HL-60/S4 (cell line): ENCODE data around the gene PLAU.
"Not testable (repeated sequence)": the region's sequence is repeated elsewhere in the genome, so short reads cannot be mapped to it uniquely, and the experiment has no call there.

Experiments used
- in situ Hi-C: fragments of 300-500 bp; cut with MboI; formaldehyde crosslinking; loops from 2 replicates; pipeline ENCODE4 v1.14.3; 2022; ENCODE audit warnings: low sequenced_read_pairs

PLAU gene

GRCh38 chr10:73876566-73876965 lies 34.4 kb upstream of the PLAU start:
- in situ Hi-C loops = no loop called here

DNA sequence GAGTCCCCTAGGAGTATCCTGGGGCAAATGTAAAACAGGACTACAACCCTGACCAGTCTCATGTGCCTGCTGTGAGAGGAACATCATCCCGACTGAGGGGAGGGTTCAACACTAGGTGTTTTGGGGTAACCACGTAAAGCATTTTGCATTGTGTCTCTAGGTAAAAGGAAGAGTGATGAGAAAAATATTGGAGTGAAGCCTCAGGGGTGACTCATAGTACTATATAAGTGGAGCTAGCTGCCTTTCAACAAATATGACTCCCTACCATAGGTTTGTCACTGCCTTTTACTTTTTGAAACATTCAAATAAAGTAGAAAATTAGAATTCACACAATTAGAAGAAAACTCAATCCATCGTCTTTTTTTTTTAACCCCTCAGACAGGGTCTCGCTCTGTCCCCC lies 34.0 kb upstream of the PLAU start:
- in situ Hi-C loops = no loop called here

DNA sequence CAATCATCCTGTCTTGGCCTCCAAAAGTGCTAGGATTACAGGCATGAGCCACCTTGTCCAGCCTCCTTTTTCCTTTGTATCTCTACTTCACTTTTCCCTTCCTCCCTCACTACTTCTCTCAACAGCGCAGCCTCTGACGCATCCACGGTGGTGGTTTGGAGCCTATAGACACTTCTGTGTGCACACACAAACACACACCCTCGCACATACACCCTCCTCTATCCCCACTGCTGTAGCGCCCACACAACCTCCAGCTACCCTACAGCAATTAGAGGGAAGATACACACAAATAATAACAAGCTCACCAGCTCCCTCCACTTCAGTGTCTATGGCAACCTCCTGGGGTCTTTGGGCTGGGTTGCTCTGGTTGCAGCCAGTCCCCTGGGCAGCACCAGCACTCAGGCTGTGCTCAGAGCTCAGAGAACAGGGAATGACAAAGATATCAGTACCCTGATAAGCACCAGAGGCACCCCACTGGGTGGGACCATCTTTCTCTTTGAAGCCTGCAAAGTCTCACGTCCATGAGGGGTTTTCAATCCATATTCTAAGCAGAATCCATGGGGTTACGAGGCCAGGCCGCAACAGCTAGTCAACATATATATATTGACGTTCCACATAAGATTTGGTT lies 33.3 kb upstream of the PLAU start:
- in situ Hi-C loops = no loop called here

- in situ Hi-C loops = no loop called here
Measured at GRCh38 chr10:73878365-73878764, 32.6 kb upstream of the PLAU start.

DNA sequence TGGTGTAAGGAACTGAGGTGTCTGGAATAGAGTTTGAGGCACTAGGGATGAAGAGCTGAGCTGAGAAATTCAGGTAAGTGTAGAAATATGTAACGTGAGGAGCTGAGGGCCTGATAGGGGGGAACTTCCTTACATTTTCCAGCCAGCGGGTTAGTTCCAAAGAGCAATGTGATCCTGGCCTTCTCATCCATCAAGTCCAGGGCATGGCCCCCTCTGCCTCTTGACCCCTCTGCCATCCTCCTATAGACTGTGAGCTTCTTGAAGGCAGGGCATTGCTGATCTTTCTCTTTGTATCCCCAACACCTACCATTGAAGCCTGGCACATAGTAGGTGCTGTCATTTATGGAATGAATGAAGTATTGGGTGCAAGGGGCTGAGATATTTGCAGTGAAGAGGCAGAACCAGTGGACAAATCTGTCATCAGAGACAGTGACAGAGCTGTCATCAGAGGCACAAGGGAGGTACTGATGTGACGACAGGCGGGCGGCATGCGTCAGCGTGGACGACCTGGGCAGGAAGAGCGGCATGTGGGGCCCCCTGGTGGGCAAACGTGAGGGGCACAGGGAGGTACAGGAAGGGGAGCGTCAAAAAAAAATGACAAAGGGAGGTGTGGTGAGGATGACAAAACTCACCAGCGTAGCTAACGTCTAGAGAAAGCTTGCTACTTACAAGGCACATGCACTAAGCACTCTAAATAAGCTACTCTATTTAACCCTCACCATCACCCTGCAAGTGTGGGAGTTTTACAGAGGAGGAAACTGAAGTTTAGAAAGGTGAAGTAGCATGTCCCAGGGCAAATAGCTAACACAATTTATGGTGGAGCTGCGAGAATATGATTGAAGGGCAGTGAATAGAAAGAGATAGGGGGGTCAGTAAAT lies 31.4 kb upstream of the PLAU start:
- in situ Hi-C loops = loop anchor here (5.0 to 10.0 kb wide), 2 partner anchors 32 to 205 kb away; no protein-coding TSS in a partner anchor

GRCh38 chr10:73881221-73881919 lies 29.6 kb upstream of the PLAU start:
- in situ Hi-C loops = loop anchor here (5.0 to 10.0 kb wide), 2 partner anchors 34 to 203 kb away; no protein-coding TSS in a partner anchor

- in situ Hi-C loops = loop anchor here (5.0 to 10.0 kb wide), 2 partner anchors 37 to 201 kb away; no protein-coding TSS in a partner anchor
Measured at GRCh38 chr10:73884017-73884416, 26.9 kb upstream of the PLAU start.

GRCh38 chr10:73886085-73886529 lies 24.8 kb upstream of the PLAU start:
- in situ Hi-C loops = loop anchor here (5.0 to 10.0 kb wide), 2 partner anchors 51 to 199 kb away; no protein-coding TSS in a partner anchor

DNA sequence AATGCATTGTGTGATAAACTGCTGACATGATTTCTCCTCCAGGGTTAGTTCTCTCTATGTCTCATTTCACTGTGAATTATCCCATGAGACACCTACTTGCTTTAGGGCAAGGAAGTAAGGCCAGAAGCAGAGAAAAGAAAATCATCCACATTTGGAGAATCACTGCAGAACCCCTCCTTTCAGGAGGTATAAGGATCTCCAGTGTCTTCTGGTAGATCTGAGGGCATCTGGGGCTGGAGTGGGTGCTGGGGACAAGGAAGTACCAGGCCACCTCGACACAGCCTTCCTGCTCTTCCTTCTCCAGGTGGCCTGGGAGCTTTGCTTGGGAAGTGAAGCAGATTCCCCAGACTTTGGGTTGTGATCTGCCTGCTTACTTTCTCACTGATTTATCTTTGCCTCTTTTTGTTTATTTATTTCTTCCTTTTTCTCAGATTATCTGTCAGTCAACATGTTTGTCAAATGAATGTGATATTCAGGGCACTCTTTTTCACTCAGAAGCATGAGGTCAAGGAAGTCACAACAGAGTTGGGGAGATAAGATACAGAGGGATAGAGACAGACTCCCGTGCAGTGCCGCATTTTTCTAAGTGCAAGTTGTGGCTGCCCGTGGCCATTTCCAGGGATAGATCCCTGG lies 24.2 kb upstream of the PLAU start:
- in situ Hi-C loops = loop anchor here (5.0 to 10.0 kb wide), 2 partner anchors 51 to 198 kb away; no protein-coding TSS in a partner anchor

DNA sequence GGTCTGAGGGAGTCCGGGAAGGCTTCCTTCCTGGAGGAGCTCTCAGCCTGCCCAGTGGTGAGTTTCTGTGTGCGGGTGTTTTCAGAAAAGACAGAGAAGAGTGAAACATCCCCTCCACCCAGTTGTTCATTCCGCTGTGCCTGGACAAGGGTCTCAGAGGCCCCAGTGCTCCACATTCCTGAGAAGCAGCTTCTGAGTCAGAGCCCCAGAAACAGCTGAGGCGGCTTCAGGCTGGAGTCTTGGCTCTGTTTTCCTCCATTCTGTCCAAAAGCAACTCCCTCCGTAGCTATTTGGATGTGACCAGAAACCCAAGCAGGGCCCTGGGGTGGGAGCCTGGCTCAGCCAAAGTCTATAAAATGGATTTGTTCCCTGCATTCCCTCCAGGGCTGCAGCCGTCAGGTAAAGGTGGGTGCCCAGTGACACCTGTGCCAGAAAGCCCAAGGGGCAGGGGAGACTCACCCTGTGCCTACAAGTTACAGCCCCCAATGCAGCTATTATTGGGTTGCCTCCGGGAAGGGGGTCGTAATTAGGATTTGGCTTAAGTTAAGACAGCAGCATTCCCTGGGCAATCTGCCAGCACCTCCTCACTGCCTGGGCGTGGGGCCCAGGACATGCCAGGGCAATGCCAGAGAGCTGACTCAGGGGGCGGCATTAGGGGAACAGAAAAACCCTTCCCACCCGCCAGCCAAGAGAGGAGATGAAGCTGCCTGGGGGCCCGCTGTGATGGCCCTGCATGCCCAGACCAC lies 23.5 kb upstream of the PLAU start:
- in situ Hi-C loops = loop anchor here (5.0 to 10.0 kb wide), 2 partner anchors 50 to 197 kb away; no protein-coding TSS in a partner anchor

DNA sequence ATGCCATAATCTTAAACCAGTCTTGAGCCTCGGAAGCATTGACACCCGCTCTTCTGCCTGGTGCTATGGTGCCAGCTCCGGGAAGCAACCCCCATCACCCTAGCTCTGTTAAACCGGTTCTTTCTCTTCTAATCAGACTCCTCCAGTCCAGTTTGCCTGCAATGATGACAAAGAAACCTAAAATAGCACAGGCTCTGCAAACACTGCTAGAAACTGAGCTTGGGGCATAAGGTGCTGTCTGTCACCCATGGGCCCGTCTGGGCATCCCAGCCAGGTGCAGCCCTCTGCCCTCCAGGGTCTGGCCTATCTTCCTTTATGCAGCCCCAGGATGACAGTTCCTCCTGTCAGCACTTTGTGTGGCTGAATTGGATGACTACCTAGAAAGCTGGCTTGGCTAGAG lies 22.4 kb upstream of the PLAU start:
- in situ Hi-C loops = loop anchor here (5.0 to 10.0 kb wide), 2 partner anchors 49 to 196 kb away; no protein-coding TSS in a partner anchor

GRCh38 chr10:73889014-73889413 lies 21.9 kb upstream of the PLAU start:
- in situ Hi-C loops = loop anchor here (5.0 to 10.0 kb wide), 2 partner anchors 48 to 196 kb away; no protein-coding TSS in a partner anchor

- in situ Hi-C loops = loop anchor here (5.0 to 10.0 kb wide), 2 partner anchors 48 to 195 kb away; no protein-coding TSS in a partner anchor
Measured at GRCh38 chr10:73889416-73889815, 21.5 kb upstream of the PLAU start.

- in situ Hi-C loops = no loop called here
Measured at GRCh38 chr10:73890261-73890660, 20.7 kb upstream of the PLAU start.

- in situ Hi-C loops = not testable (repeated sequence)
Measured at GRCh38 chr10:73890830-73891229, 20.1 kb upstream of the PLAU start.

- in situ Hi-C loops = no loop called here
Measured at GRCh38 chr10:73891540-73891939, 19.4 kb upstream of the PLAU start.

GRCh38 chr10:73892310-73893030 lies 18.5 kb upstream of the PLAU start:
- in situ Hi-C loops = no loop called here

GRCh38 chr10:73893426-73893825 lies 17.5 kb upstream of the PLAU start:
- in situ Hi-C loops = no loop called here
